Trophoblast cell (in vitro differentiated cells and primary cell): ENCODE results near the gene TBCD.
A peak's percentile ranks its signal among the peaks of the same experiment; 100 is the strongest.

Experiments used
- DNase-seq, 2 donors: peaks; one replicate each; pipeline ENCODE4 v3.0.0-alpha.2; 2016
- H2AFZ ChIP-seq: 2 replicates; pipeline ENCODE4 v1.6.1; 2013; ENCODE audit warnings: low read length, moderate library complexity, mild to moderate bottlenecking; ENCODE audit not compliant: insufficient read depth, poor library complexity
- H2AK5ac ChIP-seq: 2 replicates; pipeline ENCODE4 v1.6.1; 2013; ENCODE audit warnings: mild to moderate bottlenecking, low read length
- H2BK120ac ChIP-seq: 2 replicates; pipeline ENCODE4 v1.6.1; 2013; ENCODE audit warnings: low read length, mild to moderate bottlenecking, moderate library complexity; ENCODE audit not compliant: insufficient read depth, poor library complexity
- H2BK12ac ChIP-seq: 2 replicates; pipeline ENCODE4 v1.6.1; 2013; ENCODE audit warnings: mild to moderate bottlenecking, low read length, moderate library complexity
- H2BK5ac ChIP-seq: 2 replicates; pipeline ENCODE4 v1.6.1; 2013; ENCODE audit warnings: low read length, low read depth, moderate library complexity, mild to moderate bottlenecking; ENCODE audit not compliant: poor library complexity
- H3K14ac ChIP-seq: 2 replicates; pipeline ENCODE4 v1.6.1; 2013; ENCODE audit warnings: mild to moderate bottlenecking, low read length
- H3K18ac ChIP-seq: 2 replicates; pipeline ENCODE4 v1.6.1; 2013; ENCODE audit warnings: mild to moderate bottlenecking, low read length
- H3K23ac ChIP-seq: 2 replicates; pipeline ENCODE4 v1.6.1; 2013; ENCODE audit warnings: low read length
- H3K27ac ChIP-seq: 2 replicates; pipeline ENCODE4 v1.5.1; 2013; ENCODE audit warnings: low read depth, mild to moderate bottlenecking, inconsistent platforms, low read length, moderate library complexity
- H3K27me3 ChIP-seq: 2 replicates; pipeline ENCODE4 v1.6.1; 2013; ENCODE audit warnings: inconsistent platforms, mild to moderate bottlenecking, low read length, moderate library complexity; ENCODE audit not compliant: insufficient read depth
- H3K36me3 ChIP-seq, 2 experiments: 1 replicate in 1 of 2; 2 replicates in 1 of 2; pipeline ENCODE4 v1.6.1; 2013; ENCODE audit warnings: low read length in 2 of 2, mild to moderate bottlenecking in 2 of 2, moderate library complexity in 1 of 2; ENCODE audit not compliant: insufficient read depth in 2 of 2, control insufficient read depth in 1 of 2
- H3K4ac ChIP-seq: 2 replicates; pipeline ENCODE4 v1.6.1; 2013; ENCODE audit warnings: low read depth, mild to moderate bottlenecking, low read length, moderate library complexity
- H3K4me1 ChIP-seq, 2 experiments: 1 replicate in 1 of 2; 2 replicates in 1 of 2; pipeline ENCODE4 v1.6.1; 2013; ENCODE audit warnings: low read length in 2 of 2, mild to moderate bottlenecking in 2 of 2, moderate library complexity in 1 of 2; ENCODE audit not compliant: insufficient read depth in 2 of 2, control insufficient read depth in 1 of 2
- H3K4me2 ChIP-seq: 2 replicates; pipeline ENCODE4 v1.6.1; 2013; ENCODE audit warnings: inconsistent platforms, mild to moderate bottlenecking, low read length, moderate library complexity
- H3K4me3 ChIP-seq: 2 replicates; pipeline ENCODE4 v1.5.1; 2013; ENCODE audit warnings: mild to moderate bottlenecking, low read depth, low read length, inconsistent platforms
- H3K79me1 ChIP-seq: one replicate; pipeline ENCODE4 v1.6.1; 2013; ENCODE audit warnings: low read length
- H3K79me2 ChIP-seq: 2 replicates; pipeline ENCODE4 v1.6.1; 2013; ENCODE audit warnings: low read length, mild to moderate bottlenecking; ENCODE audit not compliant: control insufficient read depth, insufficient read depth, poor library complexity
- H3K9ac ChIP-seq: 2 replicates; pipeline ENCODE4 v1.6.1; 2013; ENCODE audit warnings: mild to moderate bottlenecking, low read length
- H3K9me3 ChIP-seq: 2 replicates; pipeline ENCODE4 v1.6.1; 2013; ENCODE audit warnings: low read depth, mild to moderate bottlenecking, control low read depth, inconsistent platforms, low read length; ENCODE audit not compliant: insufficient read depth
- H4K12ac ChIP-seq: 2 replicates; pipeline ENCODE4 v1.6.1; 2013; ENCODE audit warnings: low read depth, mild to moderate bottlenecking, low read length, moderate library complexity
- H4K8ac ChIP-seq: 2 replicates; pipeline ENCODE4 v1.6.1; 2013; ENCODE audit warnings: low read depth, mild to moderate bottlenecking, low read length, moderate library complexity
- H4K91ac ChIP-seq: one replicate; pipeline ENCODE4 v1.6.1; 2013; ENCODE audit warnings: low read depth, mild to moderate bottlenecking, low read length, moderate library complexity
- WGBS: extraction: QIAGEN DNeasy Blood & Tissue Kit; methylation state at CpG from one replicate; pipeline ENCODE4 v1.1.7; 2013; ENCODE audit warnings: missing lambda C conversion rate; ENCODE audit not compliant: insufficient read length, insufficient coverage; ENCODE audit errors: extremely low coverage; 5-methylcytosine and 5-hydroxymethylcytosine counted together

TBCD gene

DNA sequence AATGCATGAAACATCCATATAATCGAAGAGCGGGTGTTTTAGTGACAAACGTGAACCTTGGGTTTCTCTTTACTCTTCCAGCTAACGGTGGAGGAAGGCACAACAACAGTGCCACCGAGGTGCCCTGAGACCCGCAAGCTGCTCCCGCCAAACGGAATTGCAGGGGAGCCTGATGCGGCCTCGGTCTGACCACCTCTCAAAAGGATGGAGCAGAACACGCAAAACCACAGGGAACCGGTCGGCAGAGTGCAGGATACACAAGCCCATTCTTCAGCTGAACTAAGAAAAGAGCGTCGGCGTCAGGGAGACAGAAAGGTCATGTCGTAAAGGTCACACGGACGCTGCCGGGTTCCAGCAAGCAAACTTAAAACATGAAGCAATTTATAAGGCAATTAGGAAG, 197.5 kb downstream of the TBCD start:
- no peak overlapping the region for H3K4ac ChIP-seq
- peaks cover 2 to 7% of the 10 kb centered on the region in 2 experiments for H3K36me3 ChIP-seq
- no peak overlapping the region for H2AK5ac ChIP-seq
- no peak overlapping the region for H2AFZ ChIP-seq
- H3K18ac ChIP-seq = no peak overlapping the region
- H3K27ac ChIP-seq = no peak overlapping the region
- no peak overlapping the region for H3K14ac ChIP-seq
- DNase-seq = no peak
- H3K4me2 ChIP-seq = no peak overlapping the region
- H3K79me1 ChIP-seq = no peaks in the 10 kb centered on the region
- no peak overlapping the region for H2BK5ac ChIP-seq
- H3K23ac ChIP-seq = no peak overlapping the region
- no peaks in the 10 kb centered on the region for H3K27me3 ChIP-seq
- H4K8ac ChIP-seq = no peak overlapping the region
- no peaks in the 10 kb centered on the region for H3K79me2 ChIP-seq
- no peak overlapping the region for H2BK12ac ChIP-seq
- WGBS = no CpG with 5 or more reads among the region's 20 CpGs
- no peak overlapping the region for H4K12ac ChIP-seq
- no peaks in the 10 kb centered on the region for H3K4me1 ChIP-seq
- no peak overlapping the region for H4K91ac ChIP-seq
- no peak overlapping the region for H3K9ac ChIP-seq
- H2BK120ac ChIP-seq = no peak overlapping the region
- H3K4me3 ChIP-seq = no peak overlapping the region
- peaks cover 40% of the 10 kb centered on the region for H3K9me3 ChIP-seq

DNA sequence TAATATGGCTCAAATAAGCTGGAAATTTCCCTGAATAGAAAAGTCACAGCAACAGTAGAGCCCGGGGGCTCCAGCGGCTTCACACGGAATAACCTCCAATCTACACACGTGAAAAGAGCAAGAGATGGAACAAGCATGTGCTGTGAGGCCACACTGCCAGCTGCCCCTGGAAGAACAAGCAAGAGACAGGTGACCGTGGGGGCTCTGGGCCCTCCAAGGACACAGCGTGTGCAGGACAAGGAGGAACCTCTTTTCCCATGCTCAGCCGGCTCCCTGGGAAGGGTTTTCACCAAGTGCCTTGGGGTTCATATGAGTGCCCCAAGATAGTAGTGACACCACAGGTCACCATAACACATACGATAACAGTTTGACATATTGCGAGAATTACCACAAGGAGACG, 198.1 kb downstream of the TBCD start:
- Histone ChIP-seq H2BK120ac (no peak overlapping the region), H2BK12ac (no peak overlapping the region), H3K9ac (no peak overlapping the region), H3K4me2 (no peak overlapping the region), H3K36me3 (peaks cover 0 to 4% of the 10 kb centered on the region in 2 experiments), H3K18ac (no peak overlapping the region), H4K8ac (no peak overlapping the region), H2AK5ac (no peak overlapping the region), H3K4ac (no peak overlapping the region), H3K27ac (no peak overlapping the region), H3K4me1 (no peaks in the 10 kb centered on the region), H4K91ac (no peak overlapping the region), H3K27me3 (no peaks in the 10 kb centered on the region), H2AFZ (no peak overlapping the region), H3K14ac (no peak overlapping the region), H3K79me2 (no peaks in the 10 kb centered on the region), H3K9me3 (peaks cover 37% of the 10 kb centered on the region), H4K12ac (no peak overlapping the region), H2BK5ac (no peak overlapping the region), H3K4me3 (no peak overlapping the region), H3K23ac (no peak overlapping the region), H3K79me1 (no peaks in the 10 kb centered on the region)
- WGBS = no CpG with 5 or more reads among the region's 10 CpGs
- no peak for DNase-seq

DNA sequence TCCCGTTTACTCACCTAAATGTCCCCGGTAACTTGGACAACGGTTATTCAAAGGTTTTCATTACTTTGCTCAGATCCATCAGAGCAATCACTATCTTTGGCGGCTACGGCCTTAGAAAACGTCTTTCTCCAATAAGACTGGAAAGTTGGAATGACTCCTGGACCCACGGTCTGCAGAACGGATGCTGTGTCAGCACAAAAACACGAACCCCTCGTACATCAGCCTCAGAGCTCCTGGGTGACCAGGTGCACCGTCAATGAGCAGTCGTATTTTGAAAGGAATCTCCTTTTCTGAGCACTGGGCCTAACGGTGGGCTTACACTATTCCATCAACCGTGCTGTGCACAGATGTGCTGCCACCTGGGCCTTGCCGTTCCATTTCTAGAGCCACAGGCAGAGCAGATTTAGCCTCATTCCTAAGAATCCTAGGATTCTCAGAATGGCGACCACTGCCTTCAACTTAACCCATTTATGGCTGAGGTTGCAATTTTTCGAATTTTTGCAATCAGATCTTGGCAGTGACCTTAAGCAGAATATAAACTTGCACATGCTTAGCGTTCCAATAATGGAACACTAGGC, 198.7 kb downstream of the TBCD start:
- Histone ChIP-seq H4K91ac (no peak overlapping the region), H3K4ac (no peak overlapping the region), H3K27ac (no peak overlapping the region), H3K9ac (no peak overlapping the region), H2AFZ (no peak overlapping the region), H3K4me1 (no peaks in the 10 kb centered on the region), H3K4me2 (no peak overlapping the region), H4K8ac (no peak overlapping the region), H3K27me3 (no peaks in the 10 kb centered on the region), H2BK120ac (no peak overlapping the region), H4K12ac (no peak overlapping the region), H3K23ac (no peak overlapping the region), H3K18ac (no peak overlapping the region), H2BK5ac (no peak overlapping the region), H2BK12ac (no peak overlapping the region), H3K36me3 (peaks cover 0 to 4% of the 10 kb centered on the region in 2 experiments), H3K79me2 (no peaks in the 10 kb centered on the region), H3K9me3 (peaks cover 37% of the 10 kb centered on the region), H3K79me1 (no peaks in the 10 kb centered on the region), H3K14ac (no peak overlapping the region), H3K4me3 (peak overlapping the region; percentile 11), H2AK5ac (no peak overlapping the region)
- DNase-seq = no peak
- no CpG with 5 or more reads among the region's 18 CpGs for WGBS

DNA sequence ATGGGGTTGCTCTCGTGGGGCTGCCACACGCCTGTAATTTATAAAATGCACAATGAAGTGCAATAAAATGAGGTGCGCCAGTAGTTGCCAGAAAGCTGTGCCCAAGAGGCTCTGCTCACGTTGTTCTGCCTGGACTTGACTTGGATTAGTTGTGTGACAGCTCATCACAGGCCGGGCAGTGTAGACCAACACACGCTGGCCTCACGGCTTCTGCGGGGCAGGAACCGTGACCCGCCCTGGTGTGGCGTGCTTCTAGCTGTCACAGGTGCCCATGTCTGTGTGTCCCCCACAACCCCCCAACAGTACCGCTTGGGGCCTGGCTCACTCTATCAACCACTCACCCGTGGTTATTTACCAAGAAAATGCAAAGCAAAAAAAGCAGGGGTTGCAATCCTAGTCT, 200.2 kb downstream of the TBCD start:
- Histone ChIP-seq H2AK5ac (no peak overlapping the region), H3K36me3 (peaks cover 0 to 4% of the 10 kb centered on the region in 2 experiments), H4K12ac (no peak overlapping the region), H3K14ac (no peak overlapping the region), H3K4me3 (no peak overlapping the region), H3K23ac (no peak overlapping the region), H4K8ac (no peak overlapping the region), H2BK12ac (no peak overlapping the region), H3K79me1 (no peaks in the 10 kb centered on the region), H3K4me2 (no peak overlapping the region), H2AFZ (no peak overlapping the region), H3K18ac (no peak overlapping the region), H3K79me2 (no peaks in the 10 kb centered on the region), H3K4ac (no peak overlapping the region), H3K9ac (no peak overlapping the region), H2BK5ac (no peak overlapping the region), H2BK120ac (no peak overlapping the region), H3K27ac (no peak overlapping the region), H3K4me1 (no peaks in the 10 kb centered on the region), H3K27me3 (no peaks in the 10 kb centered on the region), H3K9me3 (peaks cover 43% of the 10 kb centered on the region), H4K91ac (no peak overlapping the region)
- no CpG with 5 or more reads among the region's 13 CpGs for WGBS
- DNase-seq = no peak
